HepG2 (cell line): Measurements from ENCODE around the gene EMP2. TPM values are rescaled to one million over a fixed set of nuclear protein-coding genes. Genes with fewer than 3 reads are reported as not detected.

Experiments
- ATAC-seq: fragments of 200-7000 bp; cut with Tn5 transposase; 3 replicates; pipeline ENCODE4 v1.9.1; 2020; ENCODE audit warnings: mild to moderate bottlenecking, moderate library complexity
- BruUV-seq: library from RNA; stranded (reverse); fragments of 400-500 nt; replicated peaks from 2 replicates; lab custom pipeline; 2021; lab: Mats Ljungman, UMichigan
- CTCF ChIA-PET: fragments of 300-600 bp; formaldehyde crosslinking; extraction: SDS; loops from one replicate; lab custom pipeline; 2021; ENCODE audit warnings: low total read pairs, inconsistent platforms, low intra/inter-chr PET ratio; lab: Yijun Ruan, JAX
- POLR2A ChIA-PET: fragments of 350-600 bp; sonication (Branson Sonifier 250); formaldehyde crosslinking; loops from one replicate; lab custom pipeline; 2020; ENCODE audit warnings: antibody characterized with exemption, inconsistent platforms; lab: Yijun Ruan, JAX
- DNase-seq: peaks from one replicate; pipeline ENCODE4 v3.0.0-alpha.2; 2015; ENCODE audit warnings: low spot score
- FAIRE-seq: peaks from 3 replicates; lab custom pipeline; 2011; peaks lifted over from hg19 to GRCh38; lab: Jason Lieb, UNC
- H2AFZ ChIP-seq: one replicate; pipeline ENCODE4 v1.6.1; 2011; ENCODE audit warnings: low read length, inconsistent platforms
- H3K27ac ChIP-seq: fragments of 300-600 bp; 3 replicates; pipeline ENCODE4 v1.8.0; 2011; ENCODE audit warnings: mixed run types, mild to moderate bottlenecking, mixed read lengths, low read length, inconsistent platforms; ENCODE audit not compliant: insufficient read depth; ENCODE audit errors: extremely low read length
- H3K27me3 ChIP-seq, 2 experiments: fragments of 200-600 bp in 1 of 2; 2 replicates in 1 of 2; 3 replicates in 1 of 2; pipeline versions ENCODE4 v1.6.0 to v1.8.0; 2011; ENCODE audit warnings: low read length in 2 of 2, mild to moderate bottlenecking in 2 of 2, moderate library complexity in 2 of 2, inconsistent platforms in 1 of 2; ENCODE audit not compliant: insufficient read depth in 2 of 2, control insufficient read depth in 1 of 2
- H3K36me3 ChIP-seq, 2 experiments: fragments of 200-600 bp in 1 of 2; replicated peaks in 1 of 2; 2 replicates in 1 of 2; 3 replicates in 1 of 2; pipeline versions ENCODE4 v1.5.1 to v1.8.0; 2011; ENCODE audit warnings: low read length in 2 of 2, inconsistent platforms in 1 of 2; ENCODE audit not compliant: insufficient read depth in 2 of 2, control insufficient read depth in 1 of 2
- H3K4me1 ChIP-seq: 2 replicates; pipeline ENCODE4 v1.5.1; 2012; ENCODE audit warnings: low read length, inconsistent platforms; ENCODE audit not compliant: insufficient read depth
- H3K4me2 ChIP-seq: 2 replicates; pipeline ENCODE4 v1.6.0; 2011; ENCODE audit warnings: low read depth, low read length, inconsistent platforms
- H3K4me3 ChIP-seq, 3 experiments: fragments of 200-600 bp in 1 of 3; sonication (generic), shearing (Covaris generic) in 1 of 3; replicated peaks in 1 of 3; 2 replicates each; pipeline ENCODE4 v1.5.1; 2011 to 2016; ENCODE audit warnings: low read length in 3 of 3, inconsistent platforms in 2 of 3, low read depth in 2 of 3, mild to moderate bottlenecking in 2 of 3, control low read depth in 1 of 3, mixed read lengths in 1 of 3; ENCODE audit not compliant: insufficient read depth in 1 of 3
- H3K79me2 ChIP-seq: one replicate; pipeline ENCODE4 v1.6.1; 2011; ENCODE audit warnings: low read length, inconsistent platforms; ENCODE audit not compliant: insufficient read depth
- H3K9ac ChIP-seq: 2 replicates; pipeline ENCODE4 v1.6.0; 2011; ENCODE audit warnings: mild to moderate bottlenecking, low read depth, low read length, inconsistent platforms; ENCODE audit not compliant: insufficient read depth
- H3K9me3 ChIP-seq: 2 replicates; pipeline ENCODE4 v1.5.1; 2012; ENCODE audit warnings: mild to moderate bottlenecking, low read length
- H4K20me1 ChIP-seq: 2 replicates; pipeline ENCODE4 v1.6.0; 2011; ENCODE audit warnings: inconsistent platforms, mild to moderate bottlenecking, low read length, moderate library complexity; ENCODE audit not compliant: insufficient read depth
- HNRNPK ChIP-seq: fragments of 200-400 bp; formaldehyde crosslinking; IDR thresholded peaks from 2 replicates; pipeline ENCODE4 v1.6.1; 2018; ENCODE audit warnings: low read length, low read depth, moderate library complexity, mild to moderate bottlenecking; ENCODE audit not compliant: poor library complexity, severe bottlenecking
- PCBP1 ChIP-seq: fragments of 200-400 bp; formaldehyde crosslinking; IDR thresholded peaks from 2 replicates; pipeline ENCODE4 v1.6.1; 2017; ENCODE audit warnings: mild to moderate bottlenecking, low read depth, low read length, borderline replicate concordance
- PCBP2 ChIP-seq: fragments of 200-400 bp; formaldehyde crosslinking; optimal IDR thresholded peaks from 2 replicates; pipeline ENCODE3; 2018; ENCODE audit warnings: low read length, low read depth; ENCODE audit not compliant: poor library complexity, severe bottlenecking
- WGBS: methylation state at CpG from one replicate; pipeline ENCODE4 v1.1.6; 2017; ENCODE audit warnings: low lambda C conversion rate; 5-methylcytosine and 5-hydroxymethylcytosine counted together
- in situ Hi-C: cut with HindIII; loops from 2 replicates; pipeline ENCODE4 v1.10.0; 2017; ENCODE audit warnings: low pct_unique_long_range_greater_than_20kb; ENCODE audit not compliant: extremely low pct_ligation_motif_present
- intact Hi-C: fragments of 100-400 bp; cut with micrococcal nuclease; formaldehyde crosslinking; loops from one replicate; pipeline ENCODE4 v1.10.0; 2022; ENCODE audit not compliant: unreplicated experiment
- polyA plus RNA-seq, 8 experiments: library from polyadenylated mRNA; depleted of rRNA in 3 of 8; stranded (reverse) in 7 of 8; unstranded in 1 of 8; fragments of >200 nt; fragmentation: Illumina TruSeq in 4 of 8; extraction: Trizol in 4 of 8; gene quantifications; 2 replicates each; pipeline versions ENCODE4 v1.2.1 to v1.2.3, GENCODE V29; 2011 to 2016; ENCODE audit warnings: low read depth in 4 of 8, missing spikeins in 1 of 8, mixed read lengths in 1 of 8; ENCODE audit not compliant: insufficient read depth in 1 of 8
- total RNA-seq, 5 experiments: library from RNA; depleted of rRNA; stranded (reverse); fragments of >200 nt; fragmentation: Illumina TruSeq; extraction: Trizol; gene quantifications; 2 replicates each; pipeline ENCODE4 v1.2.3, GENCODE V29; 2016; ENCODE audit warnings: low read depth in 1 of 5
- TF ChIP-seq, protein P1 (sequence below): IDR thresholded peaks from 2 replicates; pipeline ENCODE4 v1.6.1; 2018; ENCODE audit warnings: missing genetic modification reagents
- TF ChIP-seq, protein P2 (sequence below): fragments of 450-650 bp; IDR thresholded peaks from 2 replicates; pipeline ENCODE4 v1.6.1; 2016
- TF ChIP-seq, protein P3 (sequence below): IDR thresholded peaks from 2 replicates; pipeline ENCODE4 v1.6.1; 2016; ENCODE audit warnings: missing biosample characterization, missing genetic modification reagents, low read depth

Gene EMP2
- total and polyA plus RNA-seq, 2 of the 13 experiments (the other 11 are each of a cell fraction or from before 2014, with no cell fraction given), result 24.6 to 91.2 TPM

DNA sequence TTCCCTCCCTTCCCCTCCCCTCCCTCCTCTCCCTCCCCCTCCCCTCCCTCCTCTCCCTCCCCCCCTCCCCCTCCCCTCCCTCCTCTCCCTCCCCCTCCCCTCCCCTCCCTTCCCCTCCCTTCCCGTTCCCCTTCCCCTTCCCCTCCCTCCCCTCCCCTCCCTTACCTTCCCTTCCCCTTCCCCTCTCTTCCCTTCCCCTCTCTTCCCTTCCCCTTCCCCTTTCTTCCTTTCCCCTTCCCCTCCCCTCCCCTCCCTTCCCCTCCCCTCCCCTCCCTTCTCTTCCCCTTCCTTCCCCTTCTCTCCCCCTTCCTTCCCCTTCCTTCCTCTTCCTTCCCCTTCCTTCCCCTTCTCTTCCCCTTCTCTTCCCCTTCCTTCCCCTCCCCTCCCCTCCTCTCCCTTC is 61.1 kb downstream of the EMP2 start:
- 36% methylated on average over 1 of the region's 1 CpG for WGBS
- TF ChIP-seq, protein P1, sequence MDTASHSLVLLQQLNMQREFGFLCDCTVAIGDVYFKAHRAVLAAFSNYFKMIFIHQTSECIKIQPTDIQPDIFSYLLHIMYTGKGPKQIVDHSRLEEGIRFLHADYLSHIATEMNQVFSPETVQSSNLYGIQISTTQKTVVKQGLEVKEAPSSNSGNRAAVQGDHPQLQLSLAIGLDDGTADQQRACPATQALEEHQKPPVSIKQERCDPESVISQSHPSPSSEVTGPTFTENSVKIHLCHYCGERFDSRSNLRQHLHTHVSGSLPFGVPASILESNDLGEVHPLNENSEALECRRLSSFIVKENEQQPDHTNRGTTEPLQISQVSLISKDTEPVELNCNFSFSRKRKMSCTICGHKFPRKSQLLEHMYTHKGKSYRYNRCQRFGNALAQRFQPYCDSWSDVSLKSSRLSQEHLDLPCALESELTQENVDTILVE, result no peak
- TF ChIP-seq HNRNPK (peak; percentile 85), PCBP1 (peak; percentile 91; the same call in 1 of the 2 replicates)
- ATAC-seq (no peak), FAIRE-seq (no peak), DNase-seq (no peak)
- H3K9ac ChIP-seq, result no peak overlapping the region
- no peaks in the 10 kb centered on the region for H4K20me1 ChIP-seq
- no peak overlapping the region for H2AFZ ChIP-seq
- intact Hi-C loops (no loop called here), in situ Hi-C loops (loop anchor here (5.0 kb wide), 2 partner anchors 218 to 398 kb away; no protein-coding TSS in a partner anchor)
- no peaks in the 10 kb centered on the region for H3K36me3 ChIP-seq
- no peak overlapping the region for H3K4me2 ChIP-seq
- no peaks in the 10 kb centered on the region for H3K27me3 ChIP-seq
- no peaks in the 10 kb centered on the region for H3K79me2 ChIP-seq
- no peaks in the 10 kb centered on the region for H3K9me3 ChIP-seq
- no peak overlapping the region for H3K4me3 ChIP-seq
- peaks cover 34% of the 10 kb centered on the region for H3K4me1 ChIP-seq
- CTCF ChIA-PET, result interaction anchor here (1.2 kb wide), 1 partner anchor 214 kb away, joined by 5 read pairs; no protein-coding TSS in a partner anchor
- BruUV-seq, result no TSS peak
- H3K27ac ChIP-seq, result no peak overlapping the region
- POLR2A ChIA-PET, result interaction anchor here (1.6 to 2.5 kb wide), 3 partner anchors 60 to 224 kb away, joined by 5 to 30 read pairs (median 9); partner anchors contain the start of gene NUBP1

DNA sequence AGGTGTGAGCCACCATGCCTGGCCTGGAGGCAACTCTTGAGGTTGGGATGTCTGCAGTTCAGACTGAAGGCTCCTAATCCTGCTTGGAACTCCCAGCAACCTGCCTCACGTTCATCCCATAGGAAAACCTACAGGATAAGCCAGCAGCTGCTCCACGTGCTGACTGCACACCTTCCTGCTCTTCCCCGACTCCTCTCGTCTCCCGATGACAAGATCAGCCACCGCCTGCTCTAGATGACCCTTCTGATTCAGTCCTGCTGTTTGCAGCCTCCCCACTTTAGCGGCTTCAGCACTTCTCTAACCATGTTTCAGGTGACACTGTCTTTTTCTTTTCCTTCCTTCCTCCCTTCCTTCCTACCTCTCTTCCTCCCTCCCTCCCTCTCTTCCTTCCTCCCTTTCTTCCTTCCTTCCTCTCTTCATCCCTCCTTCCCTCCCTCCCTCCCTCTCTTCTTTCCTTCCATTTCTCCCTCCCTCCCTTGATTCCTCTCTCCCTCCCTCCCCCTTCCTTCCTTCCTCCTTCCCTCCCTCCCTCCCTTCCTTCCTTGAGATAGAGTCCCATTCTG is 61.8 kb downstream of the EMP2 start:
- ChIA-PET POLR2A (interaction anchor here (1.2 kb wide), 1 partner anchor 217 kb away, joined by 3 read pairs; no protein-coding TSS in a partner anchor), CTCF (no interaction called here)
- Histone ChIP-seq H3K9me3 (no peaks in the 10 kb centered on the region), H3K4me2 (no peak overlapping the region), H3K4me1 (peaks cover 41% of the 10 kb centered on the region), H4K20me1 (no peaks in the 10 kb centered on the region), H3K36me3 (no peaks in the 10 kb centered on the region), H2AFZ (no peak overlapping the region), H3K27ac (no peak overlapping the region), H3K9ac (no peak overlapping the region), H3K27me3 (no peaks in the 10 kb centered on the region), H3K79me2 (no peaks in the 10 kb centered on the region), H3K4me3 (no peak overlapping the region)
- ATAC-seq (no peak), DNase-seq (no peak), FAIRE-seq (no peak)
- no TSS peak for BruUV-seq
- 70% methylated on average over 7 of the region's 7 CpGs for WGBS
- in situ Hi-C loops (loop anchor here (5.0 kb wide), 2 partner anchors 219 to 399 kb away; no protein-coding TSS in a partner anchor), intact Hi-C loops (no loop called here)
- TF ChIP-seq, protein P2, sequence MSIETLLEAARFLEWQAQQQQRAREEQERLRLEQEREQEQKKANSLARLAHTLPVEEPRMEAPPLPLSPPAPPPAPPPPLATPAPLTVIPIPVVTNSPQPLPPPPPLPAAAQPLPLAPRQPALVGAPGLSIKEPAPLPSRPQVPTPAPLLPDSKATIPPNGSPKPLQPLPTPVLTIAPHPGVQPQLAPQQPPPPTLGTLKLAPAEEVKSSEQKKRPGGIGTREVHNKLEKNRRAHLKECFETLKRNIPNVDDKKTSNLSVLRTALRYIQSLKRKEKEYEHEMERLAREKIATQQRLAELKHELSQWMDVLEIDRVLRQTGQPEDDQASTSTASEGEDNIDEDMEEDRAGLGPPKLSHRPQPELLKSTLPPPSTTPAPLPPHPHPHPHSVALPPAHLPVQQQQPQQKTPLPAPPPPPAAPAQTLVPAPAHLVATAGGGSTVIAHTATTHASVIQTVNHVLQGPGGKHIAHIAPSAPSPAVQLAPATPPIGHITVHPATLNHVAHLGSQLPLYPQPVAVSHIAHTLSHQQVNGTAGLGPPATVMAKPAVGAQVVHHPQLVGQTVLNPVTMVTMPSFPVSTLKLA, result 0 out of 2 replicates have a peak, but pooled peaks have one; percentile 10
- peak; percentile 97 for TF ChIP-seq PCBP2
- TF ChIP-seq, protein P3, sequence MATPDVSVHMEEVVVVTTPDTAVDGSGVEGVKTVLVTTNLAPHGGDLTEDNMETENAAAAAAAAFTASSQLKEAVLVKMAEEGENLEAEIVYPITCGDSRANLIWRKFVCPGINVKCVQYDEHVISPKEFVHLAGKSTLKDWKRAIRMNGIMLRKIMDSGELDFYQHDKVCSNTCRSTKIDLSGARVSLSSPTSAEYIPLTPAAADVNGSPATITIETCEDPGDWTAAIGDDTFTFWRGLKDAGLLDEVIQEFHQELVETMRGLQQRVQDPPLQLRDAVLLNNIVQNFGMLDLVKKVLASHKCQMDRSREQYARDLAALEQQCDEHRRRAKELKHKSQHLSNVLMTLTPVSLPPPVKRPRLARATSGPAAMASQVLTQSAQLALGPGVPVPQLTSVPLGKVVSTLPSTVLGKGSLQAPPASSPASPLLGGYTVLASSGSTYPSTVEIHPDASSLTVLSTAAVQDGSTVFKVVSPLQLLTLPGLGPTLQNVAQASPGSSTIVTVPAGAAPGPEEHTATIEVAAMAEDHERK (CRISPR knock-in tag), result no peak
